ENCODE data around the gene INPP5B. TPM values are rescaled to one million over a fixed set of nuclear protein-coding genes. Genes with fewer than 3 reads are reported as not detected.
"Not testable (repeated sequence)": the region's sequence is repeated elsewhere in the genome, so short reads cannot be mapped to it uniquely, and the experiment has no call there.

The INPP5B gene
- total RNA-seq, 1 experiment from 2014 or later: 18.8 TPM

GRCh38 chr1:37905727-37906126, 41.1 kb downstream of the INPP5B start:
- intact Hi-C loops (cut with micrococcal nuclease; ENCODE audit: unreplicated experiment): no loop called here
- Mint-ChIP-seq H3K27ac (ENCODE audit: unreplicated experiment) (no peak overlapping the region), H3K36me3 (ENCODE audit: insufficient read depth, unreplicated experiment) (peaks cover 7% of the 10 kb centered on the region), H3K4me1 (ENCODE audit: low read depth, unreplicated experiment) (peaks cover 26% of the 10 kb centered on the region), H3K4me3 (ENCODE audit: unreplicated experiment) (no peak overlapping the region), H3K27me3 (ENCODE audit: insufficient read depth, unreplicated experiment) (no peaks in the 10 kb centered on the region), H3K9me3 (ENCODE audit: unreplicated experiment) (peaks cover 15% of the 10 kb centered on the region)
- no TSS peak for BruUV-seq (replicated peaks)
- TF ChIP-seq CTCF (IDR thresholded peaks at IDR 0.05; ENCODE audit: insufficient read depth in 1 of 2, low read depth in 1 of 2, low read length in 1 of 2, severe bottlenecking in 1 of 2, unreplicated experiment in 1 of 2): no peak
- ChIA-PET POLR2A (no interaction called here), CTCF (no interaction called here)
- H3K4me1 ChIP-seq: peaks cover 18% of the 10 kb centered on the region
- no peak for DNase-seq
- H3K4me3 ChIP-seq (ENCODE audit: low read depth, low read length): no peak overlapping the region
- H3K27me3 ChIP-seq (replicated peaks; ENCODE audit: control insufficient read depth, insufficient read depth, low read length): no peaks in the 10 kb centered on the region
- no peaks in the 10 kb centered on the region for H3K36me3 ChIP-seq (ENCODE audit: control insufficient read depth, insufficient read depth, low read length)
- H3K9me3 ChIP-seq: no peaks in the 10 kb centered on the region

- H3K27me3 ChIP-seq (replicated peaks; ENCODE audit: control insufficient read depth, insufficient read depth, low read length); BruUV-seq (replicated peaks); intact Hi-C loops (cut with micrococcal nuclease; ENCODE audit: unreplicated experiment); H3K4me3 Mint-ChIP-seq (ENCODE audit: unreplicated experiment); H3K27ac Mint-ChIP-seq (ENCODE audit: unreplicated experiment); H3K36me3 ChIP-seq (ENCODE audit: control insufficient read depth, insufficient read depth, low read length); POLR2A ChIA-PET; H3K4me3 ChIP-seq (ENCODE audit: low read depth, low read length); CTCF ChIA-PET; H3K27me3 Mint-ChIP-seq (ENCODE audit: insufficient read depth, unreplicated experiment); DNase-seq; H3K9me3 Mint-ChIP-seq (ENCODE audit: unreplicated experiment); H3K9me3 ChIP-seq: not testable (repeated sequence)
- H3K4me1 ChIP-seq: peaks cover 18% of the 10 kb centered on the region
- Mint-ChIP-seq H3K36me3 (ENCODE audit: insufficient read depth, unreplicated experiment) (peaks cover 11% of the 10 kb centered on the region), H3K4me1 (ENCODE audit: low read depth, unreplicated experiment) (peaks cover 19% of the 10 kb centered on the region)
Observed at GRCh38 chr1:37903921-37904320, 42.9 kb downstream of the INPP5B start.

- Histone ChIP-seq H3K27me3 (replicated peaks; ENCODE audit: control insufficient read depth, insufficient read depth, low read length) (no peaks in the 10 kb centered on the region), H3K9me3 (no peaks in the 10 kb centered on the region), H3K36me3 (ENCODE audit: control insufficient read depth, insufficient read depth, low read length) (no peaks in the 10 kb centered on the region), H3K4me1 (peaks cover 16% of the 10 kb centered on the region), H3K4me3 (ENCODE audit: low read depth, low read length) (no peak overlapping the region)
- peaks cover 10% of the 10 kb centered on the region for H3K4me1 Mint-ChIP-seq (ENCODE audit: low read depth, unreplicated experiment)
- no peak overlapping the region for H3K4me3 Mint-ChIP-seq (ENCODE audit: unreplicated experiment)
- peak in 1 of 2 experiments; percentile 42 for DNase-seq
- BruUV-seq (replicated peaks): no TSS peak
- no peaks in the 10 kb centered on the region for H3K27me3 Mint-ChIP-seq (ENCODE audit: insufficient read depth, unreplicated experiment)
- H3K36me3 Mint-ChIP-seq (ENCODE audit: insufficient read depth, unreplicated experiment): peaks cover 11% of the 10 kb centered on the region
- no peaks in the 10 kb centered on the region for H3K9me3 Mint-ChIP-seq (ENCODE audit: unreplicated experiment)
- no peak for TF ChIP-seq CTCF (IDR thresholded peaks at IDR 0.05; ENCODE audit: insufficient read depth in 1 of 2, low read depth in 1 of 2, low read length in 1 of 2, severe bottlenecking in 1 of 2, unreplicated experiment in 1 of 2)
- ChIA-PET CTCF (no interaction called here), POLR2A (no interaction called here)
- H3K27ac Mint-ChIP-seq (ENCODE audit: unreplicated experiment): no peak overlapping the region
- intact Hi-C loops (cut with micrococcal nuclease; ENCODE audit: unreplicated experiment): no loop called here
Observed at GRCh38 chr1:37902983-37903382, 43.9 kb downstream of the INPP5B start.

- Mint-ChIP-seq H3K27me3 (ENCODE audit: insufficient read depth, unreplicated experiment) (no peaks in the 10 kb centered on the region), H3K9me3 (ENCODE audit: unreplicated experiment) (no peaks in the 10 kb centered on the region), H3K27ac (ENCODE audit: unreplicated experiment) (no peak overlapping the region), H3K4me1 (ENCODE audit: low read depth, unreplicated experiment) (no peaks in the 10 kb centered on the region), H3K4me3 (ENCODE audit: unreplicated experiment) (no peak overlapping the region), H3K36me3 (ENCODE audit: insufficient read depth, unreplicated experiment) (peaks cover 12% of the 10 kb centered on the region)
- DNase-seq: no peak
- POLR2A ChIA-PET: no interaction called here
- no peak for TF ChIP-seq CTCF (IDR thresholded peaks at IDR 0.05; ENCODE audit: insufficient read depth in 1 of 2, low read depth in 1 of 2, low read length in 1 of 2, severe bottlenecking in 1 of 2, unreplicated experiment in 1 of 2)
- BruUV-seq (replicated peaks): no TSS peak
- no peaks in the 10 kb centered on the region for H3K27me3 ChIP-seq (replicated peaks; ENCODE audit: control insufficient read depth, insufficient read depth, low read length)
- H3K4me3 ChIP-seq (ENCODE audit: low read depth, low read length): no peak overlapping the region
- peaks cover 6% of the 10 kb centered on the region for H3K4me1 ChIP-seq
- H3K36me3 ChIP-seq (ENCODE audit: control insufficient read depth, insufficient read depth, low read length): no peaks in the 10 kb centered on the region
- intact Hi-C loops (cut with micrococcal nuclease; ENCODE audit: unreplicated experiment): no loop called here
- CTCF ChIA-PET: no interaction called here
- H3K9me3 ChIP-seq: no peaks in the 10 kb centered on the region
Observed at GRCh38 chr1:37901893-37902225, 45.0 kb downstream of the INPP5B start.
